Measurements from ENCODE around the gene PCNX4.
A peak's percentile ranks its signal among the peaks of the same experiment; 100 is the strongest.

PCNX4 gene

DNA sequence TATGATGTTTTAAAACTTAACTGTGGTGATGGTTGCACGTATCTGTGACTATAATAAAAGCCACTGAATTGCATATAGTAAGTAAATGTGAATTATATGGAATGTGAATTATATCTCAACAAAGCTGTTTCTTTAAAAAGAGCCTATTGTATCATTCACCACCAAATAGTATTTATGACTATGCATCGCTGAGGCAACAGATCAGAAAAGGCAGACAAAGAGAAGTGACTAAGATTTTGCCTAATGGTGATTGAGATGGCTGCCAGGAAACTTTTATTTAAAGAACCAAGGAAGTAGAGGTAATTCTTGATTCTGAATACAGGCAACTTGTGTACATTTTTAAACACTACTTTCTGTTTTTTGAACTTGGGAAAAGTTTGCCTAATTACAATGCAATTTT, 41.8 kb downstream of the PCNX4 start:
- Histone ChIP-seq H2AFZ (ENCODE audit: low read depth, low read length) (no peak overlapping the region), H3K9ac (ENCODE audit: low read depth, low read length) (no peak overlapping the region), H3K9me3 (ENCODE audit: insufficient read depth, low read length, severe bottlenecking) (no peaks in the 10 kb centered on the region), H4K20me1 (ENCODE audit: insufficient read depth, low read length) (no peaks in the 10 kb centered on the region), H3K27ac (ENCODE audit: low read length) (no peak overlapping the region), H3K79me2 (ENCODE audit: insufficient read depth, low read length) (no peaks in the 10 kb centered on the region), H3K36me3 (ENCODE audit: insufficient read depth, low read length) (peaks cover 15% of the 10 kb centered on the region; the same call in 1 of the 2 replicates), H3K4me3 (ENCODE audit: low read depth in 1 of 2, low read length in 2 of 2) (no peak overlapping the region), H3K4me2 (ENCODE audit: insufficient read depth, low read length) (no peak overlapping the region), H3K4me1 (ENCODE audit: insufficient read depth, low read length) (no peaks in the 10 kb centered on the region), H3K27me3 (ENCODE audit: insufficient read depth, low read length, poor library complexity) (no peaks in the 10 kb centered on the region)
- no peak for DNase-seq
- TF ChIP-seq, protein P1, sequence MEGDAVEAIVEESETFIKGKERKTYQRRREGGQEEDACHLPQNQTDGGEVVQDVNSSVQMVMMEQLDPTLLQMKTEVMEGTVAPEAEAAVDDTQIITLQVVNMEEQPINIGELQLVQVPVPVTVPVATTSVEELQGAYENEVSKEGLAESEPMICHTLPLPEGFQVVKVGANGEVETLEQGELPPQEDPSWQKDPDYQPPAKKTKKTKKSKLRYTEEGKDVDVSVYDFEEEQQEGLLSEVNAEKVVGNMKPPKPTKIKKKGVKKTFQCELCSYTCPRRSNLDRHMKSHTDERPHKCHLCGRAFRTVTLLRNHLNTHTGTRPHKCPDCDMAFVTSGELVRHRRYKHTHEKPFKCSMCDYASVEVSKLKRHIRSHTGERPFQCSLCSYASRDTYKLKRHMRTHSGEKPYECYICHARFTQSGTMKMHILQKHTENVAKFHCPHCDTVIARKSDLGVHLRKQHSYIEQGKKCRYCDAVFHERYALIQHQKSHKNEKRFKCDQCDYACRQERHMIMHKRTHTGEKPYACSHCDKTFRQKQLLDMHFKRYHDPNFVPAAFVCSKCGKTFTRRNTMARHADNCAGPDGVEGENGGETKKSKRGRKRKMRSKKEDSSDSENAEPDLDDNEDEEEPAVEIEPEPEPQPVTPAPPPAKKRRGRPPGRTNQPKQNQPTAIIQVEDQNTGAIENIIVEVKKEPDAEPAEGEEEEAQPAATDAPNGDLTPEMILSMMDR (IDR thresholded peaks at IDR 0.05; ENCODE audit: borderline replicate concordance, extremely low read depth, low read length, poor library complexity, severe bottlenecking): no peak
- no peak for TF ChIP-seq EZH2 (IDR thresholded peaks at IDR 0.05; ENCODE audit: borderline replicate concordance, low read depth, low read length, severe bottlenecking)
- ATAC-seq (ENCODE audit: insufficient read depth, low read depth): no peak

DNA sequence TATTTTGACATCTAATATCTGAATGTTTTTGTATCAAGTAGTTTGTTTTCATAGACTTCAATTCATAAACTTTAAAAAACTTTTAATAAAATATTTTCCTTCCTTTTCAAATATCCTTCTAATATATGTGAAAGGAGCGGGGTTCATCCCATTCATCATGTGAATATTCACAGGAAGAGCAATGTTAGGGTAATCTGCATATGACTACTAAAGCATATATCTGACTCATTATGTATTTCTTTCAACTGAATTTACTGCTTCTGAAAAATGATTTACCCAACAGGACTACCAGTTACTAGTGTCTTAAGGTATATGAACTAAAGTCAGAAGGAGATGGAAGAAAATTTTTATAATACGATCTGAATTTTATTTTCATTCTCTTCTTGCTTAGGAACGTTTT, 43.0 kb downstream of the PCNX4 start:
- no peaks in the 10 kb centered on the region for H3K4me1 ChIP-seq (ENCODE audit: insufficient read depth, low read length)
- H3K79me2 ChIP-seq (ENCODE audit: insufficient read depth, low read length): no peaks in the 10 kb centered on the region
- no peaks in the 10 kb centered on the region for H3K27me3 ChIP-seq (ENCODE audit: insufficient read depth, low read length, poor library complexity)
- no peaks in the 10 kb centered on the region for H4K20me1 ChIP-seq (ENCODE audit: insufficient read depth, low read length)
- H3K27ac ChIP-seq (ENCODE audit: low read length): no peak overlapping the region
- peaks cover 7% of the 10 kb centered on the region; the same call in 1 of the 2 replicates for H3K36me3 ChIP-seq (ENCODE audit: insufficient read depth, low read length)
- H3K4me2 ChIP-seq (ENCODE audit: insufficient read depth, low read length): no peak overlapping the region
- H3K9ac ChIP-seq (ENCODE audit: low read depth, low read length): no peak overlapping the region
- no peak overlapping the region for H3K4me3 ChIP-seq (ENCODE audit: low read depth in 1 of 2, low read length in 2 of 2)
- H3K9me3 ChIP-seq (ENCODE audit: insufficient read depth, low read length, severe bottlenecking): no peaks in the 10 kb centered on the region
- TF ChIP-seq EZH2 (IDR thresholded peaks at IDR 0.05; ENCODE audit: borderline replicate concordance, low read depth, low read length, severe bottlenecking): no peak
- TF ChIP-seq, protein P1 (IDR thresholded peaks at IDR 0.05; ENCODE audit: borderline replicate concordance, extremely low read depth, low read length, poor library complexity, severe bottlenecking): no peak
- no peak overlapping the region for H2AFZ ChIP-seq (ENCODE audit: low read depth, low read length)
- DNase-seq: no peak
- ATAC-seq (ENCODE audit: insufficient read depth, low read depth): no peak

GRCh38 chr14:60151715-60152114, 60.0 kb downstream of the PCNX4 start:
- ATAC-seq (ENCODE audit: insufficient read depth, low read depth): peak; percentile 100
- peak; percentile 86 for DNase-seq
- Histone ChIP-seq H3K36me3 (ENCODE audit: insufficient read depth, low read length) (peaks cover 37% of the 10 kb centered on the region), H3K4me3 (ENCODE audit: low read depth in 1 of 2, low read length in 2 of 2) (no peak overlapping the region), H3K9ac (ENCODE audit: low read depth, low read length) (peak overlapping the region; percentile 34), H3K4me1 (ENCODE audit: insufficient read depth, low read length) (peaks cover 40% of the 10 kb centered on the region), H3K27ac (ENCODE audit: low read length) (peak overlapping the region; percentile 76), H3K9me3 (ENCODE audit: insufficient read depth, low read length, severe bottlenecking) (no peaks in the 10 kb centered on the region), H3K79me2 (ENCODE audit: insufficient read depth, low read length) (peaks cover 4% of the 10 kb centered on the region; the same call in 1 of the 2 replicates), H2AFZ (ENCODE audit: low read depth, low read length) (peak overlapping the region; percentile 55), H3K27me3 (ENCODE audit: insufficient read depth, low read length, poor library complexity) (no peaks in the 10 kb centered on the region), H3K4me2 (ENCODE audit: insufficient read depth, low read length) (peak overlapping the region; percentile 40), H4K20me1 (ENCODE audit: insufficient read depth, low read length) (no peaks in the 10 kb centered on the region)
- TF ChIP-seq, protein P1 (IDR thresholded peaks at IDR 0.05; ENCODE audit: borderline replicate concordance, extremely low read depth, low read length, poor library complexity, severe bottlenecking): no peak

- no peaks in the 10 kb centered on the region for H3K27me3 ChIP-seq (ENCODE audit: insufficient read depth, low read length, poor library complexity)
- no peak overlapping the region for H3K9ac ChIP-seq (ENCODE audit: low read depth, low read length)
- H3K27ac ChIP-seq (ENCODE audit: low read length): peak overlapping the region; percentile 36; the same call in 1 of the 2 replicates
- no peaks in the 10 kb centered on the region for H3K9me3 ChIP-seq (ENCODE audit: insufficient read depth, low read length, severe bottlenecking)
- no peaks in the 10 kb centered on the region for H4K20me1 ChIP-seq (ENCODE audit: insufficient read depth, low read length)
- no peak overlapping the region for H3K4me2 ChIP-seq (ENCODE audit: insufficient read depth, low read length)
- TF ChIP-seq, protein P1 (IDR thresholded peaks at IDR 0.05; ENCODE audit: borderline replicate concordance, extremely low read depth, low read length, poor library complexity, severe bottlenecking): no peak
- no peak for TF ChIP-seq EZH2 (IDR thresholded peaks at IDR 0.05; ENCODE audit: borderline replicate concordance, low read depth, low read length, severe bottlenecking)
- H3K4me1 ChIP-seq (ENCODE audit: insufficient read depth, low read length): peaks cover 40% of the 10 kb centered on the region
- H3K79me2 ChIP-seq (ENCODE audit: insufficient read depth, low read length): peaks cover 4% of the 10 kb centered on the region; the same call in 1 of the 2 replicates
- ATAC-seq (ENCODE audit: insufficient read depth, low read depth): no peak
- H2AFZ ChIP-seq (ENCODE audit: low read depth, low read length): no peak overlapping the region
- peaks cover 20% of the 10 kb centered on the region for H3K36me3 ChIP-seq (ENCODE audit: insufficient read depth, low read length)
- DNase-seq: peak; percentile 31
- no peak overlapping the region for H3K4me3 ChIP-seq (ENCODE audit: low read depth in 1 of 2, low read length in 2 of 2)
Observed at GRCh38 chr14:60153991-60154390, 62.3 kb downstream of the PCNX4 start.
